IPS-15b (cell line): ENCODE data around the gene PLAC8L1.

ENCODE experiments used
- H3K27me3 ChIP-seq: one replicate; pipeline ENCODE4 v1.6.1; 2013; ENCODE audit warnings: low read length; ENCODE audit not compliant: control insufficient read depth, insufficient read depth
- H3K36me3 ChIP-seq: one replicate; pipeline ENCODE4 v1.6.1; 2013; ENCODE audit warnings: low read length; ENCODE audit not compliant: control insufficient read depth, insufficient read depth
- H3K4me1 ChIP-seq: one replicate; pipeline ENCODE4 v1.6.1; 2013; ENCODE audit warnings: mild to moderate bottlenecking, low read length; ENCODE audit not compliant: control insufficient read depth, insufficient read depth
- H3K4me3 ChIP-seq: one replicate; pipeline ENCODE4 v1.5.1; 2013; ENCODE audit warnings: low read depth, low read length
- H3K9ac ChIP-seq: one replicate; pipeline ENCODE4 v1.6.1; 2013; ENCODE audit warnings: low read depth, mild to moderate bottlenecking, low read length
- H3K9me3 ChIP-seq: one replicate; pipeline ENCODE4 v1.6.1; 2013; ENCODE audit warnings: mild to moderate bottlenecking, low read length; ENCODE audit not compliant: control insufficient read depth, insufficient read depth

PLAC8L1 gene

DNA sequence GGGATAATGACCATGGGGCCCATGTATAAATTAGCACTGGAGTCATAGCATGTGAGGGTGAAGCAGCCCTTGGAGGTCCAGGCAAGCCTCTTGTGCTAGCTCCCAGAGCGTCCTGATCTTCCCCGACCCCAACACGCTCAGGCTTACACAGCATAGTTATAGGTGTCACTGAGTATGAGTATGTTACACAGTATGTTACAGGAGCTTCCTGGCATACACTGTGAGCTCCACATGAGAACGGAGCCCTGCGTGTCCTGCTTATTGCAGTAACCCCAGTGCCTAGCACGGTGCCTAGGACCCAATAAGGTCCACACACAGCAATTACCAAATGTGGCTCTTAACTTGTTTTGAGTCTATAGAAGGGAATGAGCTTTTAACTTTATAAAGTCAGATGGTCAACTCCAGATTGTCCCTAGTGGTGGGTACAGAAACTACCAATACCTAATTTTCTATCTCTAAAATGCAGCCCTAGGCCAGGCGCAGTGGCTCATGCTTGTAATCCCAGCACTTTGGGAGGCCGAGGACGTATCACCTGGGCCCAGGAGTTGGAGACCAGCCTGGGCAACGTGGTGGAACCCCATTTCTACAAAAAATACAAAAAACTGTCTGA is 64.1 kb downstream of the PLAC8L1 start:
- no peaks in the 10 kb centered on the region for H3K36me3 ChIP-seq
- H3K27me3 ChIP-seq, result no peaks in the 10 kb centered on the region
- no peaks in the 10 kb centered on the region for H3K9me3 ChIP-seq
- H3K4me3 ChIP-seq, result no peak overlapping the region
- no peak overlapping the region for H3K9ac ChIP-seq
- H3K4me1 ChIP-seq, result no peaks in the 10 kb centered on the region

DNA sequence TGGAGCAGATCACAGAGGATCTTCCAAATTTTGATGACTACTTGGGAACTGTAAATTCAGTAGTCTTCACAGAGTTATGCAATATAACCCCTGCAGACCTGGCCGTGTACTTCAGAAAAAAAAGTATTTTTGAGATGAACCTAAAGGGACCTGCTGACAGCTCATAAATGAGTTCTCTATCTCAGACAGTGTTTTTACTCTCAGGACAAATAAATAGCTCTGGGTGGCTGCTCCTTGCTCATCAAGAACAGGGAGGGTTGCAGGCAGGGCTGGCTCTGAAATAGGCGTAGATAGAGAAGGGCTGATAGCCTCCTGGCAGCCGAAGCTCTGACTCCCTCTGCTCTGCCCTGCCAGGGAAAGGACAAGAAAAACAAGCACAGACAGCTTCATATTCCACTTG is 64.8 kb downstream of the PLAC8L1 start:
- H3K4me1 ChIP-seq, result no peaks in the 10 kb centered on the region
- H3K27me3 ChIP-seq, result no peaks in the 10 kb centered on the region
- no peaks in the 10 kb centered on the region for H3K9me3 ChIP-seq
- no peak overlapping the region for H3K4me3 ChIP-seq
- no peak overlapping the region for H3K9ac ChIP-seq
- no peaks in the 10 kb centered on the region for H3K36me3 ChIP-seq

DNA sequence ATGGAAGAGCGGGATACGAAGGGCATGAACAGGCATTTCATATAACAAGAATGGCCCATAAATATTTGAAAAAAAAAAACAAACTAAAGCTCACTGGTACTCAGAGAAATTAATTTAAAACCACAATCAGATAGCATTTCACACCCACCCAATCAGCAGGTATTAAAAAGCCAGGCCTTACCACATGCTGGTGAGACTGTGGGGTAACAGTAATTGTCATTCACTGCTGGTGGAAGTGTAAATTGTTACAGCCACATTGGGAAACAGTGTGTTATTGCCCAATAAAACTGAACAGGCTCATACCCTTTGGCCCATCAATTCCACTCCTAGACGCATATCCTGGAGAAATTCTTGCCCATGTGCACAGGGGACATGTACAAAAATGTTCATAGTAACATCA is 66.0 kb downstream of the PLAC8L1 start:
- no peak overlapping the region for H3K9ac ChIP-seq

DNA sequence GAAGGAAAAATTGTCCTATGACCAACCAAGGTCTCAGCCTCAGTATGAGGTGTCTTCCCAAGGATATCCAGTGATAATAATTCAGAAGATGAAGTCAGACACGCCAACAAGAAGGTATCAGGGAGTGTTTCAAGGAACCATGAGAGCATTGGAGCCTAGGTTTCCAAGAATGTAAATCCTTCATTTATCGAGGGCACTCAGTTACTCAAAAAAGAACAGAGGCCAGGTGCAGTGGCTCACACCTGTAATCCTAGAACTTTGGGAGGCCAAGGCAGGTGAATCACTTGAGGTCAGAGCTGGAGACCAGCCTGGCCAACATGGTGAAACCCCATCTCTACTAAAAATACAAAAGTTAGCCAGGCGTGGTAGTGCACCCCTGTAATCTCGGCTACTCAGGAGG is 70.8 kb downstream of the PLAC8L1 start:
- H3K9me3 ChIP-seq, result no peaks in the 10 kb centered on the region
- no peaks in the 10 kb centered on the region for H3K4me1 ChIP-seq
- H3K36me3 ChIP-seq, result no peaks in the 10 kb centered on the region
- no peak overlapping the region for H3K9ac ChIP-seq
- H3K4me3 ChIP-seq, result no peak overlapping the region
- H3K27me3 ChIP-seq, result no peaks in the 10 kb centered on the region

More for the DNA sequence above, 66.0 kb downstream of the PLAC8L1 start:
- no peaks in the 10 kb centered on the region for H3K36me3 ChIP-seq
- H3K27me3 ChIP-seq, result no peaks in the 10 kb centered on the region
- H3K4me1 ChIP-seq, result no peaks in the 10 kb centered on the region
- H3K4me3 ChIP-seq, result no peak overlapping the region
- no peaks in the 10 kb centered on the region for H3K9me3 ChIP-seq
